HEK293T (cell line): ENCODE results near the gene NKG7.

Experiments
- ARNT ChIP-seq: fragments of 450-650 bp; IDR thresholded peaks from 2 replicates; pipeline ENCODE4 v1.6.1; 2017; ENCODE audit warnings: mild to moderate bottlenecking
- BHLHE40 ChIP-seq: fragments of 450-650 bp; IDR thresholded peaks from 2 replicates; pipeline ENCODE4 v1.6.1; 2016; ENCODE audit warnings: mild to moderate bottlenecking, moderate library complexity, borderline replicate concordance
- CTBP1 ChIP-seq: fragments of 450-650 bp; IDR thresholded peaks from 2 replicates; pipeline ENCODE4 v1.6.1; 2016; ENCODE audit warnings: borderline replicate concordance
- FOXA1 ChIP-seq: fragments of 450-650 bp; IDR thresholded peaks from 2 replicates; pipeline ENCODE4 v1.6.1; 2016; ENCODE audit warnings: mild to moderate bottlenecking
- FOXK2 ChIP-seq: fragments of 450-650 bp; IDR thresholded peaks from 2 replicates; pipeline ENCODE4 v1.6.1; 2016; ENCODE audit warnings: mild to moderate bottlenecking
- L3MBTL2 ChIP-seq: fragments of 450-650 bp; conservative IDR thresholded peaks from 2 replicates; pipeline ENCODE4 v1.6.1; 2016; ENCODE audit warnings: mild to moderate bottlenecking
- LEF1 ChIP-seq: fragments of 450-650 bp; IDR thresholded peaks from 2 replicates; pipeline ENCODE4 v1.6.1; 2017; ENCODE audit warnings: mild to moderate bottlenecking, borderline replicate concordance
- SUZ12 ChIP-seq: fragments of 450-650 bp; IDR thresholded peaks from 2 replicates; pipeline ENCODE4 v1.6.1; 2016; ENCODE audit warnings: mild to moderate bottlenecking

GRCh38 chr19:51399231-51399630 is 26.8 kb upstream of the NKG7 start:
- TF ChIP-seq BHLHE40 (no peak), L3MBTL2 (no peak), FOXK2 (no peak), FOXA1 (no peak), LEF1 (no peak), CTBP1 (no peak), ARNT (no peak), SUZ12 (no peak)
